ENCODE measurements around the gene OTP. TPM values are rescaled to one million over a fixed set of nuclear protein-coding genes. Genes with fewer than 3 reads are reported as not detected.

Gene OTP
- total and polyA plus RNA-seq, 2 donors (not counting 1 experiment from before 2014, with no cell fraction given) = 0.03 TPM; not detected in 1

DNA sequence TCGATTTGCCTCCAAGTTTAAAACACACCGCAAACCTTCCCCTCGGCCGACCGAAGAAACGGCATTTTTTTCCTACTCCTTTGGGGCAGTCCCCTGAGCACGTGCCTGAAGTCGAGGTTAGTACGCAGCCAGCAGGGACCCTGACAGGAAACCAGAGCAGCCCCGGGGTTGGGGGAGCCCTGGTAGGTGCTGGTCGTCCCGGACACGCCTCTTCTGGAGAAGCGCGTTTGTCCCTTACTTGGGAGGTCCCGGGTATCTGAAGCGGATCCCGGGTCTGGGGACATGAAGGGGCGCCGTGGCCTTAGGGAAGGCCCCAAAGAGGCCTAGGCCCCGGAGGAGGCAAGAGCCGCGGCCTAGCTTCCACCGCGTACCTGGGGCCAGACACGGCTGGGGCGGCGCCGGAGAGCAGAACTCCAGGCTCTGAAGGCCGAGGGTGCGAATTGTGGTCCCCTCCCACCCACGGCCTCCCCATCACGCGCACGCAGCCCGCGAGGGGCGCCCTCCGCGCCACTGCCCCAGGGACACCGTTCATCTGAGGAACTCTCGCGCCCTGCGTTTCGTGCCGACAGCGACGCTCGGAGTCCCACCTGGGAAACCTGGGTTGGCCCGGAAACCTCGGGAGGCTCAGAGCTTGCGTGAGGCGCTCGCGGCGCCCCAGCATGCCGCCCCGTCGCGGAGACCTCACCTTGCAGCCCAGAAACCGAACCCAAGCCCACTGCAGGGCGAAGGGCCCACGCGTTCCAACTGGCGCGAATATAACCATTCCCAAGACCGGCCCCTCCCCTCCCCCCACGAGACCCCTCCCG, 10.4 kb downstream of the OTP start:
- Mint-ChIP-seq H3K4me3 (no peak overlapping the region), H3K27ac (peak overlapping the region; percentile 57), H3K4me1 (peaks cover 25% of the 10 kb centered on the region), H3K27me3 (peaks cover 65% of the 10 kb centered on the region), H3K9me3 (ENCODE audit: insufficient read depth) (peaks cover 4% of the 10 kb centered on the region)
- TF ChIP-seq, protein P1, sequence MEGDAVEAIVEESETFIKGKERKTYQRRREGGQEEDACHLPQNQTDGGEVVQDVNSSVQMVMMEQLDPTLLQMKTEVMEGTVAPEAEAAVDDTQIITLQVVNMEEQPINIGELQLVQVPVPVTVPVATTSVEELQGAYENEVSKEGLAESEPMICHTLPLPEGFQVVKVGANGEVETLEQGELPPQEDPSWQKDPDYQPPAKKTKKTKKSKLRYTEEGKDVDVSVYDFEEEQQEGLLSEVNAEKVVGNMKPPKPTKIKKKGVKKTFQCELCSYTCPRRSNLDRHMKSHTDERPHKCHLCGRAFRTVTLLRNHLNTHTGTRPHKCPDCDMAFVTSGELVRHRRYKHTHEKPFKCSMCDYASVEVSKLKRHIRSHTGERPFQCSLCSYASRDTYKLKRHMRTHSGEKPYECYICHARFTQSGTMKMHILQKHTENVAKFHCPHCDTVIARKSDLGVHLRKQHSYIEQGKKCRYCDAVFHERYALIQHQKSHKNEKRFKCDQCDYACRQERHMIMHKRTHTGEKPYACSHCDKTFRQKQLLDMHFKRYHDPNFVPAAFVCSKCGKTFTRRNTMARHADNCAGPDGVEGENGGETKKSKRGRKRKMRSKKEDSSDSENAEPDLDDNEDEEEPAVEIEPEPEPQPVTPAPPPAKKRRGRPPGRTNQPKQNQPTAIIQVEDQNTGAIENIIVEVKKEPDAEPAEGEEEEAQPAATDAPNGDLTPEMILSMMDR (IDR thresholded peaks at IDR 0.05) = no peak
- TF ChIP-seq EZH2 (IDR thresholded peaks at IDR 0.05; ENCODE audit: borderline replicate concordance, insufficient read depth, low read depth, low read length, poor library complexity, severe bottlenecking) = no peak
- Histone ChIP-seq H3K27me3 (replicated peaks in 1 of 4; ENCODE audit: control extremely low read depth in 1 of 4, control insufficient read depth in 3 of 4, insufficient read depth in 4 of 4, low read length in 3 of 4) (peaks cover 0 to 63% (median 51%) of the 10 kb centered on the region in 4 experiments), H3K27ac (ENCODE audit: low read length in 2 of 2) (no peak overlapping the region), H2AFZ (ENCODE audit: insufficient read depth, low read depth, low read length, poor library complexity, severe bottlenecking) (no peak overlapping the region), H3K79me2 (ENCODE audit: control insufficient read depth, insufficient read depth, low read length) (no peaks in the 10 kb centered on the region), H3K9ac (ENCODE audit: low read length) (no peak overlapping the region), H3K4me3 (ENCODE audit: control extremely low read depth in 1 of 5, extremely low read depth in 1 of 5, insufficient read depth in 1 of 5, low read depth in 2 of 5, low read length in 4 of 5) (no peak overlapping the region), H4K20me1 (ENCODE audit: control insufficient read depth, insufficient read depth, low read length, poor library complexity, severe bottlenecking) (no peaks in the 10 kb centered on the region), H3K4me2 (replicated peaks; ENCODE audit: low read depth, low read length, poor library complexity, severe bottlenecking) (no peak overlapping the region), H3K4me1 (ENCODE audit: control insufficient read depth in 2 of 2, insufficient read depth in 2 of 2, low read length in 2 of 2) (peaks cover 28 to 48% of the 10 kb centered on the region in 2 donors), H3K9me3 (ENCODE audit: control extremely low read depth in 1 of 3, control insufficient read depth in 2 of 3, insufficient read depth in 1 of 3, low read length in 2 of 3) (peaks cover 1 to 42% (median 19%) of the 10 kb centered on the region in 3 donors), H3K36me3 (replicated peaks in 1 of 2; ENCODE audit: control extremely low read depth in 1 of 2, control insufficient read depth in 1 of 2, extremely low read depth in 1 of 2, insufficient read depth in 2 of 2, low read length in 1 of 2) (no peaks in the 10 kb centered on the region)
- ATAC-seq (ENCODE audit: low read depth) (no peak), DNase-seq (peak; percentile 41)
- 13% methylated on average over 67 of the region's 69 CpGs for WGBS (ENCODE audit: insufficient coverage)
- CTCF ChIA-PET = no interaction called here
- intact Hi-C loops (cut with micrococcal nuclease) = loop anchor here (5.0 to 10.0 kb wide), 3 partner anchors 133 to 1884 kb away; partner anchors contain the start of genes HOMER1, WDR41 and ZBED3
- POLR2A ChIA-PET = no interaction called here

DNA sequence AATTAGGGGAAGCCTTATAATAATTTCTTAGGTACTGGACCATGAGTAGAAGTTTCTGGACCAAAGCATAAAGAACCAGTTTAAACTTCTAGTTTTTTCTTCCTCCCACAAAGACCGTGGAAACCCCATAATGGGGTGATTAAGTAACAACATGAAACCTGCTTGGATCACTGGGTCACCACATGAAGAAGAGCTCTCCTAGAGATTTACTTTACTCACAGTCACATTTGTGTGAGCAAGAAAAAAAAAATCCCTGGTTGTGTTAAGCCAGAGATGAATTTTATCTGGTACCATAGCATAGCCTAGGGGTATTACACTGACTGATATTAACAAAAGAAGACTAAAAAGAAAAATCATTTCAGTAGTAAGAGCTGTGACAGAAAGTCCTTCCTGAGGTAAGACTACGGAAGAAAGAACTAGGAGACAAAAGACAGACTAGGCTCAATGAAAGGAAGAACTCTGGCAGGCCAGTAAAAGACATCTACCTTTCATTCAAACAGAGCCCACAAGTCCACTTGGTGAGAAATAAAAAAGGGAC, 15.2 kb downstream of the OTP start:
- Histone ChIP-seq H3K27ac (ENCODE audit: low read length in 2 of 2) (no peak overlapping the region), H3K9me3 (ENCODE audit: control extremely low read depth in 1 of 3, control insufficient read depth in 2 of 3, insufficient read depth in 1 of 3, low read length in 2 of 3) (peaks cover 1 to 7% (median 7%) of the 10 kb centered on the region in 3 donors), H3K4me3 (ENCODE audit: control extremely low read depth in 1 of 5, extremely low read depth in 1 of 5, insufficient read depth in 1 of 5, low read depth in 2 of 5, low read length in 4 of 5) (no peak overlapping the region), H3K36me3 (replicated peaks in 1 of 2; ENCODE audit: control extremely low read depth in 1 of 2, control insufficient read depth in 1 of 2, extremely low read depth in 1 of 2, insufficient read depth in 2 of 2, low read length in 1 of 2) (no peaks in the 10 kb centered on the region), H4K20me1 (ENCODE audit: control insufficient read depth, insufficient read depth, low read length, poor library complexity, severe bottlenecking) (no peaks in the 10 kb centered on the region), H3K4me2 (replicated peaks; ENCODE audit: low read depth, low read length, poor library complexity, severe bottlenecking) (no peak overlapping the region), H2AFZ (ENCODE audit: insufficient read depth, low read depth, low read length, poor library complexity, severe bottlenecking) (no peak overlapping the region), H3K9ac (ENCODE audit: low read length) (no peak overlapping the region), H3K79me2 (ENCODE audit: control insufficient read depth, insufficient read depth, low read length) (no peaks in the 10 kb centered on the region), H3K27me3 (replicated peaks in 1 of 4; ENCODE audit: control extremely low read depth in 1 of 4, control insufficient read depth in 3 of 4, insufficient read depth in 4 of 4, low read length in 3 of 4) (peaks cover 0 to 32% (median 25%) of the 10 kb centered on the region in 4 experiments), H3K4me1 (ENCODE audit: control insufficient read depth in 2 of 2, insufficient read depth in 2 of 2, low read length in 2 of 2) (peaks cover 0 to 7% of the 10 kb centered on the region in 2 donors)
- intact Hi-C loops (cut with micrococcal nuclease) = loop anchor here (10.0 kb wide), 2 partner anchors 128 to 538 kb away; partner anchors contain the start of genes WDR41 and ZBED3
- Mint-ChIP-seq H3K4me3 (no peak overlapping the region), H3K27ac (no peak overlapping the region), H3K27me3 (peaks cover 65% of the 10 kb centered on the region), H3K9me3 (ENCODE audit: insufficient read depth) (no peaks in the 10 kb centered on the region), H3K4me1 (no peaks in the 10 kb centered on the region)
- DNase-seq (no peak), ATAC-seq (ENCODE audit: low read depth) (no peak)
- TF ChIP-seq EZH2 (IDR thresholded peaks at IDR 0.05; ENCODE audit: borderline replicate concordance, insufficient read depth, low read depth, low read length, poor library complexity, severe bottlenecking) = no peak
- TF ChIP-seq, protein P1 (IDR thresholded peaks at IDR 0.05) = no peak
- WGBS (ENCODE audit: insufficient coverage) = no CpG with 5 or more reads among the region's 2 CpGs
- POLR2A ChIA-PET = no interaction called here
- CTCF ChIA-PET = interaction anchor here (0.6 kb wide), 1 partner anchor 25 kb away, joined by 3 read pairs; no protein-coding TSS in a partner anchor
